HG02973 (cell line): Measurements from ENCODE around the gene NGEF.
"Not testable (repeated sequence)": the region's sequence is repeated elsewhere in the genome, so short reads cannot be mapped to it uniquely, and the experiment has no call there.

Experiments used
- ATAC-seq: cut with Tn5 transposase; IDR thresholded peaks from one replicate; pipeline ENCODE4 v1.9.1; 2021; ENCODE audit warnings: moderate library complexity; ENCODE audit not compliant: unreplicated experiment

Gene NGEF

GRCh38 chr2:232929303-232930058 is 83.6 kb downstream of the NGEF start:
- no peak for ATAC-seq

GRCh38 chr2:232928551-232929302 is 84.3 kb downstream of the NGEF start:
- no peak for ATAC-seq

- no peak for ATAC-seq
These were observed 85.1 kb downstream of the NGEF start for GRCh38 chr2:232927793-232928550.

GRCh38 chr2:232927032-232927792 is 85.8 kb downstream of the NGEF start:
- no peak for ATAC-seq

GRCh38 chr2:232926431-232926939 is 86.6 kb downstream of the NGEF start:
- no peak for ATAC-seq

GRCh38 chr2:232925821-232926156 is 87.3 kb downstream of the NGEF start:
- no peak for ATAC-seq

- ATAC-seq: no peak
These were observed 87.8 kb downstream of the NGEF start for GRCh38 chr2:232925153-232925820.

- no peak for ATAC-seq
These were observed 88.6 kb downstream of the NGEF start for GRCh38 chr2:232924433-232924832.

- no peak for ATAC-seq
These were observed 92.3 kb downstream of the NGEF start for GRCh38 chr2:232920760-232921159.

GRCh38 chr2:232920055-232920454 is 93.0 kb downstream of the NGEF start:
- no peak for ATAC-seq

- no peak for ATAC-seq
These were observed 93.9 kb downstream of the NGEF start for GRCh38 chr2:232919141-232919540.

GRCh38 chr2:232913903-232914302 is 99.2 kb downstream of the NGEF start:
- no peak for ATAC-seq

GRCh38 chr2:232911712-232912277 is 101.3 kb downstream of the NGEF start:
- no peak for ATAC-seq

- no peak for ATAC-seq
These were observed 102.7 kb downstream of the NGEF start for GRCh38 chr2:232910376-232910775.

- ATAC-seq: no peak
These were observed 104.4 kb downstream of the NGEF start for GRCh38 chr2:232908695-232909094.

GRCh38 chr2:232907718-232908085 is 105.4 kb downstream of the NGEF start:
- ATAC-seq: not testable (repeated sequence)

GRCh38 chr2:232906867-232907717 is 106.0 kb downstream of the NGEF start:
- ATAC-seq: not testable (repeated sequence)

GRCh38 chr2:232903989-232904388 is 109.1 kb downstream of the NGEF start:
- ATAC-seq: no peak
